RWPE2 (cell line): ENCODE measurements around the gene WSCD1.

Source experiments
- ATAC-seq: fragments of 200-7000 bp; cut with Tn5 transposase; 3 replicates; pipeline ENCODE4 v1.9.1; 2021; ENCODE audit warnings: low read depth
- DNase-seq: peaks from one replicate; pipeline ENCODE4 v3.0.0-alpha.2; 2020; ENCODE audit warnings: low spot score
- H3K27ac ChIP-seq: fragments of 450-650 bp; 2 replicates; pipeline ENCODE4 v1.5.1; 2017; ENCODE audit warnings: mild to moderate bottlenecking; ENCODE audit not compliant: poor library complexity, severe bottlenecking
- H3K27me3 ChIP-seq: fragments of 250-450 bp; sonication (Bioruptor Pico); 2 replicates; pipeline ENCODE4 v1.5.1; 2021; ENCODE audit warnings: mild to moderate bottlenecking, moderate library complexity; ENCODE audit not compliant: insufficient read depth, poor library complexity, severe bottlenecking
- H3K36me3 ChIP-seq: fragments of 250-450 bp; sonication (Bioruptor Pico); 2 replicates; pipeline ENCODE4 v1.5.1; 2020; ENCODE audit warnings: low read depth, mild to moderate bottlenecking, moderate library complexity
- H3K4me1 ChIP-seq: fragments of 250-450 bp; sonication (Bioruptor Pico); 2 replicates; pipeline ENCODE4 v1.5.1; 2021; ENCODE audit warnings: mild to moderate bottlenecking, moderate library complexity; ENCODE audit not compliant: insufficient read depth, poor library complexity, severe bottlenecking
- H3K4me3 ChIP-seq: fragments of 250-450 bp; sonication (Bioruptor Pico); 2 replicates; pipeline ENCODE4 v1.5.1; 2021; ENCODE audit warnings: mild to moderate bottlenecking, moderate library complexity; ENCODE audit not compliant: severe bottlenecking
- H3K9me3 ChIP-seq: fragments of 250-450 bp; sonication (Bioruptor Pico); 2 replicates; pipeline ENCODE4 v1.5.1; 2021; ENCODE audit warnings: mild to moderate bottlenecking, moderate library complexity; ENCODE audit not compliant: severe bottlenecking
- TF ChIP-seq, protein P1 (sequence below): fragments of 450-650 bp; IDR thresholded peaks from one replicate; pipeline ENCODE4 v1.5.1; 2017; ENCODE audit warnings: mild to moderate bottlenecking, moderate library complexity; ENCODE audit not compliant: poor library complexity, severe bottlenecking

Gene WSCD1

DNA sequence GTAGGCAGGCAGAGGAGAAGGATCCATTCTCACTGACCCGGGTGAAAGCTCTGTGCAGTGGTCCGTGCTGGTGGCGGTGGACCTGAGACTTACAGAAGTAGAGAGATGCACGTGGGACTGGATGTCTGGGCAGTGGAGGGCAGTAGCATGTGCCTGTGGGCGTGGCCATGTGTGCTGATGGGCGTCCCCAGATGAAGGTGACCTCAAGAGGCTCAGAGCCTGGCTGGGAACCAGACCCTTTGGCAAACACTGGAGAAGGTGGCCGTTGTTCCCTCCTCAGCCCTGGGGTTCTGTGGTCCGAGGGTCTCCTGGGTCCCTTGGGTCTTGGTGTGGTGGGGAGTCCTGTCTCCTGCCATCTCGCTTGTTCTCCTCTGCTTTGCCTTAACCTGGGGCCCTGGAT, 15.6 kb downstream of the WSCD1 start:
- H3K4me3 ChIP-seq: no peak overlapping the region
- H3K27ac ChIP-seq: no peak overlapping the region
- H3K36me3 ChIP-seq: no peaks in the 10 kb centered on the region
- H3K9me3 ChIP-seq: no peaks in the 10 kb centered on the region
- H3K27me3 ChIP-seq: peaks cover 9% of the 10 kb centered on the region
- TF ChIP-seq, protein P1, sequence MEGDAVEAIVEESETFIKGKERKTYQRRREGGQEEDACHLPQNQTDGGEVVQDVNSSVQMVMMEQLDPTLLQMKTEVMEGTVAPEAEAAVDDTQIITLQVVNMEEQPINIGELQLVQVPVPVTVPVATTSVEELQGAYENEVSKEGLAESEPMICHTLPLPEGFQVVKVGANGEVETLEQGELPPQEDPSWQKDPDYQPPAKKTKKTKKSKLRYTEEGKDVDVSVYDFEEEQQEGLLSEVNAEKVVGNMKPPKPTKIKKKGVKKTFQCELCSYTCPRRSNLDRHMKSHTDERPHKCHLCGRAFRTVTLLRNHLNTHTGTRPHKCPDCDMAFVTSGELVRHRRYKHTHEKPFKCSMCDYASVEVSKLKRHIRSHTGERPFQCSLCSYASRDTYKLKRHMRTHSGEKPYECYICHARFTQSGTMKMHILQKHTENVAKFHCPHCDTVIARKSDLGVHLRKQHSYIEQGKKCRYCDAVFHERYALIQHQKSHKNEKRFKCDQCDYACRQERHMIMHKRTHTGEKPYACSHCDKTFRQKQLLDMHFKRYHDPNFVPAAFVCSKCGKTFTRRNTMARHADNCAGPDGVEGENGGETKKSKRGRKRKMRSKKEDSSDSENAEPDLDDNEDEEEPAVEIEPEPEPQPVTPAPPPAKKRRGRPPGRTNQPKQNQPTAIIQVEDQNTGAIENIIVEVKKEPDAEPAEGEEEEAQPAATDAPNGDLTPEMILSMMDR: no peak
- no peak for DNase-seq
- H3K4me1 ChIP-seq: no peaks in the 10 kb centered on the region
- no peak for ATAC-seq

DNA sequence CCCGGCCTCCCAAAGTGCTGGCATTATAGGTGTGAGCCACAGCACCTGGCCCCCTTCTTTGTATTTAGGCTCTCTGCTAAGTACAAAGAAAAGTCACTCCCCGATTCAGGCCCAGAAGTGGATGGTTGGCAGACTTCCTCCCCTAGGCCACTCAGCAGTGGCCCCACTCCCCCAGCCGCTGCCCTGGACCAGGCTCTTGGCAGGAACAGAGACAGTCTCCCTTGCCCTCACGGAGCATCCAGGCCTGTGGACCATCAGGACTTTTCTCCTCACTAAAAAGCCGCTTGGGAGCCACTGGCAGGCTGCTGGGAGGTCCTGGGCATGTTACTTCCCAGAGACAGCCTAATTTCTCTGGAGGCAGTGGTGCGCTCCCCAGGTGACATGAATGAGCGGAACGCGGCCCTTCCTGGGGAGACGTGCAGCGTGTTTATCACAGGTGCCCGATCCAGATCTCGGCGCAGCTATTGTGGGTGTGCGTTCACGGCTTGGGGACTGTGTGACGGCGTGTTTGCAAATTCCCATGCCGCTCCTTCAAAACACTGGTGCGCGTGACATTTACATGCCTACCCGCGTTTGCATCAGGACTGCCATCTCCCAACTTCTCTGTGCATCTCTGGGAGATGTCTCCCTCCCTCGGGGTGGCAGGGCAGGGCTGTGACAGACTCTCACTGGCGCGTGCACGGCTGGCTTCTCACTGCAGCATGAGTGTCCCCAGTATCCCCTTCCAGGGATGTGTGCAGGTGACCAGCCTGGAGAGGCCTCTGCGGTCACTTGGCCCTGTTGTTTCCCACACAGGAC, 16.6 kb downstream of the WSCD1 start:
- Histone ChIP-seq H3K4me3 (no peak overlapping the region), H3K27me3 (peaks cover 9% of the 10 kb centered on the region), H3K27ac (no peak overlapping the region), H3K36me3 (no peaks in the 10 kb centered on the region), H3K9me3 (no peaks in the 10 kb centered on the region), H3K4me1 (no peaks in the 10 kb centered on the region)
- no peak for ATAC-seq
- TF ChIP-seq, protein P1: no peak
- DNase-seq: no peak

DNA sequence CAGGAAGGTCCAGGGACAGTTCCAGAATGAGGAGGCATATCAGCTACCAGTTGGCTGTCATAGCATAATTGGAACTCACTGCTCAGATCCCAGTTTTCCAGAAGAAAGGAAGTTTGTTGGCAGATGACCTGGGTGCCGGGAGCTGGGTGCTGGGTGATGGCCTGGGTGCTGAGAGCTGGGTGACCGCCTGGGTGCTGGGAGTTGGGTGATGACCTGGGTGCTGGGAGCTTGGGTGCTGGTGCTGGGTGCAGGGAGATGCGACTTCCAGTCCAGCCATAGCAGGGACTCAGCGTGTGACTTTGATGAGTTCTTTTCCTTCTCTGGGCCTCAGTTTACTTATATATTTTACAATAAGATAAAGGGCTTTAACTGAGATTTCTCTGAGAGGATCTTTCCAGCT, 18.0 kb downstream of the WSCD1 start:
- TF ChIP-seq, protein P1: no peak
- no peak overlapping the region for H3K27ac ChIP-seq
- peaks cover 9% of the 10 kb centered on the region for H3K27me3 ChIP-seq
- H3K4me1 ChIP-seq: no peaks in the 10 kb centered on the region
- no peaks in the 10 kb centered on the region for H3K36me3 ChIP-seq
- no peak overlapping the region for H3K4me3 ChIP-seq
- H3K9me3 ChIP-seq: no peaks in the 10 kb centered on the region
- no peak for ATAC-seq
- no peak for DNase-seq

DNA sequence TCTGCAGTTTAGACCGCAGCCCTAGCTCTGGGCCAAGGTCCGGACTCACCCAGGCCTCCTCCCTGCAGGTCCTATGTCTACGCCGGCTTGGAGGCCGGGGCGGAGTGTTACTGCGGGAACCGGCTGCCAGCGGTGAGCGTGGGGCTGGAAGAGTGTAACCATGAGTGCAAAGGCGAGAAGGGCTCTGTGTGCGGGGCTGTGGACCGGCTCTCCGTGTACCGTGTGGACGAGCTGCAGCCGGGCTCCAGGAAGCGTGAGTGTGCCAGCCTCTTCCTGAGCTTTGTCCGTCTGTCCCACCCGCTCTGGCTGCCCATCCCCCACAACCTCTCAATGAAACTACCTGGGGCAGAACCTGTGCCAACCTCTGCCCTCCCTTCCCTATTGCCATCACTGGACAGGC, 20.1 kb downstream of the WSCD1 start:
- TF ChIP-seq, protein P1: no peak
- Histone ChIP-seq H3K4me3 (no peak overlapping the region), H3K27me3 (peaks cover under 1% of the 10 kb centered on the region), H3K9me3 (no peaks in the 10 kb centered on the region), H3K36me3 (no peaks in the 10 kb centered on the region), H3K27ac (no peak overlapping the region), H3K4me1 (no peaks in the 10 kb centered on the region)
- ATAC-seq: no peak
- peak; percentile 40 for DNase-seq
